DOHH2 (cell line): ENCODE data around the gene MRPS2.

Experiments used
- H3F3A ChIP-seq: fragments of 200-600 bp; sonication (generic), shearing (Covaris generic); 2 replicates; pipeline ENCODE4 v1.6.0; 2016; ENCODE audit warnings: antibody characterized with exemption, mild to moderate bottlenecking; ENCODE audit not compliant: control insufficient read depth, insufficient read depth
- H3K27ac ChIP-seq: fragments of 200-600 bp; sonication (generic); 2 replicates; pipeline ENCODE4 v1.5.1; 2014; ENCODE audit warnings: low read depth, mild to moderate bottlenecking, low read length, moderate library complexity
- H3K27me3 ChIP-seq: fragments of 200-600 bp; sonication (generic); 2 replicates; pipeline ENCODE4 v1.6.1; 2014; ENCODE audit warnings: mild to moderate bottlenecking, low read length, mixed read lengths; ENCODE audit not compliant: control insufficient read depth
- H3K36me3 ChIP-seq: fragments of 200-600 bp; sonication (generic); 2 replicates; pipeline ENCODE4 v1.6.1; 2014; ENCODE audit warnings: mild to moderate bottlenecking, low read length, moderate library complexity, mixed read lengths; ENCODE audit not compliant: control insufficient read depth
- H3K4me1 ChIP-seq: fragments of 200-600 bp; sonication (generic); 2 replicates; pipeline ENCODE4 v1.6.1; 2014; ENCODE audit warnings: mild to moderate bottlenecking, low read length, mixed read lengths; ENCODE audit not compliant: control insufficient read depth
- H3K4me2 ChIP-seq: fragments of 200-600 bp; sonication (generic); 2 replicates; pipeline ENCODE4 v1.6.0; 2014; ENCODE audit warnings: mild to moderate bottlenecking, low read length, moderate library complexity
- H3K4me3 ChIP-seq: fragments of 200-600 bp; sonication (generic); 2 replicates; pipeline ENCODE4 v1.5.1; 2014; ENCODE audit warnings: mild to moderate bottlenecking, low read length, mixed read lengths
- H3K79me2 ChIP-seq: fragments of 200-600 bp; sonication (generic); 2 replicates; pipeline ENCODE4 v1.6.1; 2014; ENCODE audit warnings: mild to moderate bottlenecking, low read length, mixed read lengths; ENCODE audit not compliant: control insufficient read depth
- H3K9me2 ChIP-seq: fragments of 200-600 bp; sonication (generic); replicated peaks from 2 replicates; pipeline ENCODE4 v1.6.1; 2014; ENCODE audit warnings: mild to moderate bottlenecking, low read length, mixed read lengths; ENCODE audit not compliant: control insufficient read depth
- H3K9me3 ChIP-seq: fragments of 200-600 bp; sonication (generic); 2 replicates; pipeline ENCODE4 v1.6.1; 2014; ENCODE audit warnings: antibody characterized with exemption, low read length, mixed read lengths; ENCODE audit not compliant: control insufficient read depth, insufficient read depth
- H4K20me1 ChIP-seq: fragments of 200-600 bp; sonication (generic); 2 replicates; pipeline ENCODE4 v1.6.0; 2014; ENCODE audit warnings: low read depth, mild to moderate bottlenecking, antibody characterized with exemption, low read length, moderate library complexity; ENCODE audit not compliant: control insufficient read depth, insufficient read depth
- EZH2phosphoT487 ChIP-seq: fragments of 200-600 bp; sonication (generic); IDR thresholded peaks from 2 replicates; pipeline ENCODE4 v1.6.1; 2017; ENCODE audit warnings: borderline replicate concordance, mild to moderate bottlenecking, antibody characterized with exemption, low read length, moderate library complexity, mixed read lengths
- TF ChIP-seq, protein P1 (sequence below): fragments of 200-600 bp; sonication (generic); IDR thresholded peaks from one replicate; pipeline ENCODE4 v1.5.1; 2014; ENCODE audit warnings: antibody characterized with exemption, mild to moderate bottlenecking, low read depth, low read length; ENCODE audit not compliant: poor library complexity, severe bottlenecking

The MRPS2 gene

DNA sequence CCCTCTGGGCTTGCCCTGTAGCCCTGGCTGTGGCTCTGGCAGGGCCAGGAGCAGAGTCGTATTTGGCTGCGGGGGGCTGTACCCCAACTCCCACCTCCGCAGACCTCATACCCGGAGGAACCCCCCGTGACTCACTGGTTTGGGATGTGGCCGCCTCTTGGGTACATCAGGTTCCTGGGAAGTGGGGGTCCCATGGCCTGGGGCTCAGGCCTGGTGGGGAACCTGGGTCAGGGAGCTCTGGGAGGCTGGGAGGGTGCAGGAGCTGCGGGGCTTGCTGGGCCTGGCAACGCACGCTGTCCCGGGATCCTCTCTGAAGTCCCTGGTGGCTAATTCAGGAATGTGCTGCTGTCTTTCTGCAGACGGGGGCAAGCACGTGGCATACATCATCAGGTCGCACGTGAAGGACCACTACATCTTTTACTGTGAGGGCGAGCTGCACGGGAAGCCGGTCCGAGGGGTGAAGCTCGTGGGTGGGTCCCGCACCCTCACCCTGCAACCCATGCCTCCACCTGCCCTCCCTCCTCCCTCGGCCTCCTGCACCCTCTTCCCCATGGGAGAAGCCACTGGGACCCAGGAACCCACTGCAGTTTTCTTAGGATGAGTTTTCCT lies 23.1 kb downstream of the MRPS2 start:
- Histone ChIP-seq H4K20me1 (no peaks in the 10 kb centered on the region), H3K4me2 (no peak overlapping the region), H3K9me2 (no peaks in the 10 kb centered on the region), H3K4me3 (no peak overlapping the region), H3F3A (no peaks in the 10 kb centered on the region), H3K9me3 (no peaks in the 10 kb centered on the region), H3K27me3 (no peaks in the 10 kb centered on the region), H3K36me3 (no peaks in the 10 kb centered on the region), H3K27ac (no peak overlapping the region), H3K4me1 (no peaks in the 10 kb centered on the region), H3K79me2 (no peaks in the 10 kb centered on the region)
- no peak for TF ChIP-seq EZH2phosphoT487
- TF ChIP-seq, protein P1, sequence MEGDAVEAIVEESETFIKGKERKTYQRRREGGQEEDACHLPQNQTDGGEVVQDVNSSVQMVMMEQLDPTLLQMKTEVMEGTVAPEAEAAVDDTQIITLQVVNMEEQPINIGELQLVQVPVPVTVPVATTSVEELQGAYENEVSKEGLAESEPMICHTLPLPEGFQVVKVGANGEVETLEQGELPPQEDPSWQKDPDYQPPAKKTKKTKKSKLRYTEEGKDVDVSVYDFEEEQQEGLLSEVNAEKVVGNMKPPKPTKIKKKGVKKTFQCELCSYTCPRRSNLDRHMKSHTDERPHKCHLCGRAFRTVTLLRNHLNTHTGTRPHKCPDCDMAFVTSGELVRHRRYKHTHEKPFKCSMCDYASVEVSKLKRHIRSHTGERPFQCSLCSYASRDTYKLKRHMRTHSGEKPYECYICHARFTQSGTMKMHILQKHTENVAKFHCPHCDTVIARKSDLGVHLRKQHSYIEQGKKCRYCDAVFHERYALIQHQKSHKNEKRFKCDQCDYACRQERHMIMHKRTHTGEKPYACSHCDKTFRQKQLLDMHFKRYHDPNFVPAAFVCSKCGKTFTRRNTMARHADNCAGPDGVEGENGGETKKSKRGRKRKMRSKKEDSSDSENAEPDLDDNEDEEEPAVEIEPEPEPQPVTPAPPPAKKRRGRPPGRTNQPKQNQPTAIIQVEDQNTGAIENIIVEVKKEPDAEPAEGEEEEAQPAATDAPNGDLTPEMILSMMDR, result no peak

DNA sequence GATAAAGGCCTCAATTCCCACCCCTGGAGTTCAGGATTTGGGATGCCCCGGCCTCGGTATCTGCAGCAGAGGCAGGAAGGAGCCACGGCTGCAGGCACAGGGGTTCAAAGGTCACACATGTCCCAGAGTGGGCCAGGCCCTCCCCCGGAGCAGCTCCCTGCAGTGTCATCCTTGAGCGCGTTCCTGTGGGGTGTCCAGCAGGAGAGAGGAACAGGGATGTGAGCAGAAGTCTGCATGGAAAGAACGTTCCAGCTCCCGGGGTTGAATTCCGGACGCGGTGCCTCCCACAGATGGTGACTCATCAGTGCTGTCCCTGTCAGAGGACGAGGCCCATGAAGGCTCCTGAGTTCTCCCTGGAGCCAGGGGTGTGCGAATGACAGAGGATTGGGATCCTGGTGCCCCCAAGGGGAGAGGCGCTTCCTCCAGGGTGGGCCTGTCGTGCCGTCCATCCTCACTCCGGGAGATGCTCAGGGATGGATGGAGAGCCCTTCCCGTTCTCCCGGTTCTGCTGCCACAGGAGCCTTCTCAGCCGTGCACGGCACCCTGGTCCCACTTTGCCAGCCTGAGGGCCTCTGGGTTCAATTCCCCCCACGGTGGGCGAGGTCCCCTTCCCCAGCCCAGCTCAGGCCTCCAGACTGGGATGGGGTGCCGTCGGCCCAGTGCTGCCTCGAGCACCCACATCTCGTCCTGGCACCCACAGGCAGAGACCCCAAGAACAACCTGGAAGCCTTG lies 23.8 kb downstream of the MRPS2 start:
- no peaks in the 10 kb centered on the region for H3F3A ChIP-seq
- no peaks in the 10 kb centered on the region for H3K79me2 ChIP-seq
- no peaks in the 10 kb centered on the region for H3K9me3 ChIP-seq
- no peak overlapping the region for H3K4me3 ChIP-seq
- H3K27me3 ChIP-seq, result no peaks in the 10 kb centered on the region
- H4K20me1 ChIP-seq, result no peaks in the 10 kb centered on the region
- H3K4me2 ChIP-seq, result no peak overlapping the region
- H3K4me1 ChIP-seq, result no peaks in the 10 kb centered on the region
- H3K9me2 ChIP-seq, result no peaks in the 10 kb centered on the region
- H3K36me3 ChIP-seq, result no peaks in the 10 kb centered on the region
- no peak overlapping the region for H3K27ac ChIP-seq
- TF ChIP-seq, protein P1, result no peak
- no peak for TF ChIP-seq EZH2phosphoT487

DNA sequence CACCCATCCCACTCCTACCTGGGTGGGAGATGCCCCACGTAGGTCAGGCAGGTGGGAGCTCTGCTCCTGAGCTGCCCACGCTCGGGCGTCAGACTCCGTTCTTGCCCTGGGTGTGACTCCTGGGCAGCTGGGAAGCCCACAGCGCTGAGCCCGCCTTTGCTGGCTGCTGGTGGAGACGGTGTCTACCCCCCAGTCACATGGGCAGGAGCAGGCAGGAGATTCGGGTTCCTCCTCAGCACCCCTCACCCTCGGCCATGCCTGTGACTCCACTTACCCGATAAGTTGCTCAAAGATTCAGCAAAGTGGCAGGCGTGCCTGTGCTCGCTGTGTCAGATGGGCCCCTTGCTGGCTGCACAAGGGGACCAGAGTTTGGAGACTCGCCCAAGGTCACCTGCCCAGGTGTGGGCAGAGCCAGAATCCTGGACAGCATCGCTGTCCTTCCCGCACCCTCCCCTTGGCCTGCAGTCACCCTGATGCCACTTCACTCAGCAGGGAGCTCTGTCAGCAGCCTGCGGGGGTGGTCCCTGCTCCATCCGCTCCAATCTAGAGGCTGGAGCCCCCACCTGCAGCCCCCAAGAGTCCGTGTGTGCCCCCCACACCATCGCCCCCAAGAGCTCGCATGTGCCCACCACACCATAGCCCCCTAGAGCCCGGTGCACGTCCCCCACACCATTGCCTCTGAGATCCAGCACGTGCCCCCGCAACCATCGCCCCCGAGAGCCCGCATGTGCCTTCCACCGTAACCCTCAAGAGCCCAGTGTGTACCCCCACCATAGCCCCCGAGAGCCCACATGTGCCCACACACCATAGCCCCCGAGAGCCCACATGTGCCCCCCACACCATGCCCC lies 25.0 kb downstream of the MRPS2 start:
- TF ChIP-seq EZH2phosphoT487, result no peak
- TF ChIP-seq, protein P1, result no peak
- Histone ChIP-seq H3K79me2 (no peaks in the 10 kb centered on the region), H3K36me3 (no peaks in the 10 kb centered on the region), H3K27me3 (no peaks in the 10 kb centered on the region), H3K4me3 (no peak overlapping the region), H3F3A (no peaks in the 10 kb centered on the region), H3K27ac (no peak overlapping the region), H3K4me1 (no peaks in the 10 kb centered on the region), H3K9me3 (no peaks in the 10 kb centered on the region), H4K20me1 (no peaks in the 10 kb centered on the region), H3K4me2 (no peak overlapping the region), H3K9me2 (no peaks in the 10 kb centered on the region)
